ENCODE data around the gene PCDHB13.
"Not testable (repeated sequence)": the region's sequence is repeated elsewhere in the genome, so short reads cannot be mapped to it uniquely, and the experiment has no call there.

Gene PCDHB13

GRCh38 chr5:141208478-141208877 is 5.2 kb upstream of the PCDHB13 start, which contains the start of gene PCDHB12:
Gene PCDHB12, plus strand, starts transcription at chr5:141208719. Its CDS starts 189 bp downstream, at chr5:141208908.
- no peak for DNase-seq

DNA sequence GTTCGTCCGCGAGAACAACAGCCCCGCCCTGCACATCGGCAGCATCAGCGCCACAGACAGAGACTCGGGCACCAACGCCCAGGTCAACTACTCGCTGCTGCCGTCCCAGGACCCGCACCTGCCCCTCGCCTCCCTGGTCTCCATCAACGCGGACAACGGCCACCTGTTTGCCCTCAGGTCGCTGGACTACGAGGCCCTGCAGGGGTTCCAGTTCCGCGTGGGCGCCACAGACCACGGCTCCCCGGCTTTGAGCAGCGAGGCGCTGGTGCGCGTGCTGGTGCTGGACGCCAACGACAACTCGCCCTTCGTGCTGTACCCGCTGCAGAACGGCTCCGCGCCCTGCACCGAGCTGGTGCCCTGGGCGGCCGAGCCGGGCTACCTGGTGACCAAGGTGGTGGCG is 3.4 kb upstream of the PCDHB13 start:
- not testable (repeated sequence) for DNase-seq

DNA sequence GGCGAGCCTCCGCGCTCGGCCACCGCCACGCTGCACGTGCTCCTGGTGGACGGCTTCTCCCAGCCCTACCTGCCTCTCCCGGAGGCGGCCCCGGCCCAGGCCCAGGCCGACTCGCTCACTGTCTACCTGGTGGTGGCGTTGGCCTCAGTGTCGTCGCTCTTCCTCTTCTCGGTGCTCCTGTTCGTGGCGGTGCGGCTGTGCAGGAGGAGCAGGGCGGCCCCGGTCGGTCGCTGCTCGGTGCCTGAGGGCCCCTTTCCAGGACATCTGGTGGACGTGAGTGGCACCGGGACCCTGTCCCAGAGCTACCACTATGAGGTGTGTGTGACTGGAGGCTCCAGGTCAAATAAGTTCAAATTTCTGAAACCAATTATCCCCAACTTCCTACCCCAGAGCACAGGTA is 2.9 kb upstream of the PCDHB13 start:
- not testable (repeated sequence) for DNase-seq

DNA sequence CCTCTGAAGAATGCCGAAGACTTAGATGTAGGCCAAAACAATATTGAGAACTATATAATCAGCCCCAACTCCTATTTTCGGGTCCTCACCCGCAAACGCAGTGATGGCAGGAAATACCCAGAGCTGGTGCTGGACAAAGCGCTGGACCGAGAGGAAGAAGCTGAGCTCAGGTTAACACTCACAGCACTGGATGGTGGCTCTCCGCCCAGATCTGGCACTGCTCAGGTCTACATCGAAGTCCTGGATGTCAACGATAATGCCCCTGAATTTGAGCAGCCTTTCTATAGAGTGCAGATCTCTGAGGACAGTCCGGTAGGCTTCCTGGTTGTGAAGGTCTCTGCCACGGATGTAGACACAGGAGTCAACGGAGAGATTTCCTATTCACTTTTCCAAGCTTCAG is 864 bp downstream of the PCDHB13 start:
- DNase-seq = not testable (repeated sequence)

DNA sequence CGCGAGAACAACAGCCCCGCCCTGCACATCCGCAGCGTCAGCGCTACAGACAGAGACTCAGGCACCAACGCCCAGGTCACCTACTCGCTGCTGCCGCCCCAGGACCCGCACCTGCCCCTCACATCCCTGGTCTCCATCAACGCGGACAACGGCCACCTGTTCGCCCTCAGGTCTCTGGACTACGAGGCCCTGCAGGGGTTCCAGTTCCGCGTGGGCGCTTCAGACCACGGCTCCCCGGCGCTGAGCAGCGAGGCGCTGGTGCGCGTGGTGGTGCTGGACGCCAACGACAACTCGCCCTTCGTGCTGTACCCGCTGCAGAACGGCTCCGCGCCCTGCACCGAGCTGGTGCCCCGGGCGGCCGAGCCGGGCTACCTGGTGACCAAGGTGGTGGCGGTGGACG is 1.8 kb downstream of the PCDHB13 start:
- not testable (repeated sequence) for DNase-seq

- not testable (repeated sequence) for DNase-seq
Measured at GRCh38 chr5:141216035-141216434, 2.3 kb downstream of the PCDHB13 start.

DNA sequence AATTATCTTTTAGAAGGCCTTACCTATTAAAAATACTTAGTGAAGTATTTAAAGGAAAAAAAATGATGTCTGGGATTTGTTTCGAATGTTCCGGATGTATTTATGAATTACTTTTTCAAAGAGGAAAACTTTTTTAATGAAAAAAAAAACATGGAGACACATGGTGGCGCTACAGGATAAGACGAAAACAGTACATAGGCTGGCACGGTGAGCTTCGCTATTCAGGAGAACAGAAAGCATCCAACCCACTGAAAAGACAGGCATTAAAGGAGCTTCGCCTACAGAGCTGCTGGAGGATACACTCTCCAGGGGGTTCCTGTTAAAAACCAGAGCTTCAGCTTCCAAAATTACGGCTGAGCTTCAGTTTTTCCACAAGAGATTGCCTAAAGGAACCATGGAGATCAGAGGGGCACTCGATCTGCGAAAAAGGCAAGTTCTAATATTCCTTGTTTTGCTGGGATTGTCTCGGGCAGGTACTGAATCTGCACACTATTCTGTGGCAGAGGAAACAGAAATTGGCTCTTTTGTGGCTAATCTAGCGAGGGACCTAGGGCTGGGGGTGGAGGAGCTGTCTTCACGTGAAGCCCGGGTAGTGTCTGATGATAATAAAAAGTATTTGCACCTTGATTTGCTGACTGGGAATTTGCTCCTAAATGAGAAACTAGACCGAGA is 9.5 kb downstream of the PCDHB13 start, which contains the start of gene PCDHB14:
PCDHB14 (plus strand) TSS at position 232 of the 672 bp plus-strand sequence; CDS start at position 395, 163 bp downstream.
- no peak for DNase-seq

DNA sequence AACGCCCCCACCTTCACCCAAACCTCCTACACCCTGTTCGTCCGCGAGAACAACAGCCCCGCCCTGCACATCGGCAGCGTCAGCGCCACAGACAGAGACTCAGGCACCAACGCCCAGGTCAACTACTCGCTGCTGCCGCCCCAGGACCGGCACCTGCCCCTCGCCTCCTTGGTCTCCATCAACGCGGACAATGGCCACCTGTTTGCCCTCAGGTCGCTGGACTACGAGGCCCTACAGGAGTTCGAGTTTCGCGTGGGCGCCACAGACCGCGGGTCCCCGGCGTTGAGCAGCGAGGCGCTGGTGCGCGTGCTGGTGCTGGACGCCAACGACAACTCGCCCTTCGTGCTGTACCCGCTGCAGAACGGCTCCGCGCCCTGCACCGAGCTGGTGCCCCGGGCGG is 11.1 kb downstream of the PCDHB13 start:
- DNase-seq = not testable (repeated sequence)

- DNase-seq = not testable (repeated sequence)
Measured at GRCh38 chr5:141225421-141225820, 11.7 kb downstream of the PCDHB13 start.

- no peak for DNase-seq
Measured at GRCh38 chr5:141234109-141234667, 20.5 kb downstream of the PCDHB13 start.

- not testable (repeated sequence) for DNase-seq
Measured at GRCh38 chr5:141235922-141236321, 22.2 kb downstream of the PCDHB13 start.

GRCh38 chr5:141236516-141237313 is 23.0 kb downstream of the PCDHB13 start:
- DNase-seq = no peak

DNA sequence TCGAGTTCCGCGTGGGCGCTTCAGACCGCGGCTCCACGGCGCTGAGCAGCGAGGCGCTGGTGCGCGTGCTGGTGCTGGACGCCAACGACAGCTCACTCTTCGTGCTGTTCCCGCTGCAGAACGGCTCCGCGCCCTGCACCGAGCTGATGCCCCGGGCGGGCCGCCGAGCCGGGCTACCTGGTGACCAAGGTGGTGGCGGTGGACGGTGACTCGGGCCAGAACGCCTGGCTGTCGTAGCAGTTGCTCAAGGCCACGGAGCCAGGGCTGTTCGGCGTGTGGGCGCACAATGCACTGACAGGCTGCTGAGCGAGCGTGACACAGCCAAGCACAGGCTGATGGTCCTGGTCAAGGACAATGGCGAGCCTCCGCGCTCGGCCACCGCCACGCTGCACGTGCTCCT is 27.8 kb downstream of the PCDHB13 start:
- DNase-seq = no peak

GRCh38 chr5:141245250-141245717 is 31.6 kb downstream of the PCDHB13 start, which contains the start of gene PCDHB15:
Gene PCDHB15, plus strand, starts transcription at chr5:141245395. Its CDS starts 184 bp downstream, at chr5:141245579.
- DNase-seq = no peak

DNA sequence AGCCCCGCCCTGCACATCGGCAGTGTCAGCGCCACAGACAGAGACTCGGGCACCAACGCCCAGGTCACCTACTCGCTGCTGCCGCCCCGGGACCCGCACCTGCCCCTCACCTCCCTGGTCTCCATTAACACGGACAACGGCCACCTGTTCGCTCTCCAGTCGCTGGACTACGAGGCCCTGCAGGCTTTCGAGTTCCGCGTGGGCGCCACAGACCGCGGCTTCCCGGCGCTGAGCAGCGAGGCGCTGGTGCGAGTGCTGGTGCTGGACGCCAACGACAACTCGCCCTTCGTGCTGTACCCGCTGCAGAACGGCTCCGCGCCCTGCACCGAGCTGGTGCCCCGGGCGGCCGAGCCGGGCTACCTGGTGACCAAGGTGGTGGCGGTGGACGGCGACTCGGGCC is 33.3 kb downstream of the PCDHB13 start:
- DNase-seq = not testable (repeated sequence)

DNA sequence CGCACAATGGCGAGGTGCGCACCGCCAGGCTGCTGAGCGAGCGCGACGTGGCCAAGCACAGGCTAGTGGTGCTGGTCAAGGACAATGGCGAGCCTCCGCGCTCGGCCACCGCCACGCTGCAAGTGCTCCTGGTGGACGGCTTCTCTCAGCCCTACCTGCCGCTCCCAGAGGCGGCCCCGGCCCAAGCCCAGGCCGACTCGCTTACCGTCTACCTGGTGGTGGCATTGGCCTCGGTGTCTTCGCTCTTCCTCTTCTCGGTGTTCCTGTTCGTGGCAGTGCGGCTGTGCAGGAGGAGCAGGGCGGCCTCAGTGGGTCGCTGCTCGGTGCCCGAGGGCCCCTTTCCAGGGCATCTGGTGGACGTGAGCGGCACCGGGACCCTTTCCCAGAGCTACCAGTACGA is 33.7 kb downstream of the PCDHB13 start:
- DNase-seq = not testable (repeated sequence)

- DNase-seq = no peak
Measured at GRCh38 chr5:141250576-141250975, 36.9 kb downstream of the PCDHB13 start.

DNA sequence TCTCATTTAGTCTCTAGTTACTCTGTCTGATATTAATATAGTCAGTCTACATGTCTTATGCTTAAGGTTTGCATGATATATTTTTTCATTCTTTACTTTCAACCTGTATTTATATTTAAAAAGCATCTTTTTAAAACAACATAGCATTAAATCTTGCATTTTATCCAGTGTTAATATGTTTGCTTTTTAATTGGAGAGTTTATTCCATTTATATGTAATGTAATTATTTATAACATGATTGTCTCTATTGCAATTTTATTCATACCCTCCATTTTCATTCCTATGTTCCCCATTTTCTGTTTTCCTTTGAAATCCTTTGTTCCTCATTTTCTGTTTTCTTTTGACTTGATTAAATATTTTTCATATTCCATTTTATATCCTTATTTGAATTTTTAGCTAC is 44.7 kb downstream of the PCDHB13 start:
- no peak for DNase-seq

DNA sequence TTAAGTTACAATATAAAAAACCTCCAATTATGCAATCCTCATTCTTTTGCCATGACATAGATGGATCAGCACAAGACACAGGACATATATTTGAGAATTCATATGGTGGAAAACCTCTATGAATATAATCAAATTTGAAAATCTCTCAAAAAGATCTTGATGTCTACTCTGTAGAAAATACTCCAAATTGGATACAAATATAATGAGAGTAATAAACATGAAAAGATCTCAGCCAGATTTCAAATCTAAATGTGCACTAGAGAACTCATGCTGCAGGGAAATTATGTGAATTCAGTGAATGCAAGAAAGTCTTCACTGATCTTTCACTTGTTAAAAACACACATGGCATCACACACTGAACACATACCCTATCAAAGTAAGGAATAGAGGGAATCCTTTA is 45.2 kb downstream of the PCDHB13 start:
- no peak for DNase-seq

DNA sequence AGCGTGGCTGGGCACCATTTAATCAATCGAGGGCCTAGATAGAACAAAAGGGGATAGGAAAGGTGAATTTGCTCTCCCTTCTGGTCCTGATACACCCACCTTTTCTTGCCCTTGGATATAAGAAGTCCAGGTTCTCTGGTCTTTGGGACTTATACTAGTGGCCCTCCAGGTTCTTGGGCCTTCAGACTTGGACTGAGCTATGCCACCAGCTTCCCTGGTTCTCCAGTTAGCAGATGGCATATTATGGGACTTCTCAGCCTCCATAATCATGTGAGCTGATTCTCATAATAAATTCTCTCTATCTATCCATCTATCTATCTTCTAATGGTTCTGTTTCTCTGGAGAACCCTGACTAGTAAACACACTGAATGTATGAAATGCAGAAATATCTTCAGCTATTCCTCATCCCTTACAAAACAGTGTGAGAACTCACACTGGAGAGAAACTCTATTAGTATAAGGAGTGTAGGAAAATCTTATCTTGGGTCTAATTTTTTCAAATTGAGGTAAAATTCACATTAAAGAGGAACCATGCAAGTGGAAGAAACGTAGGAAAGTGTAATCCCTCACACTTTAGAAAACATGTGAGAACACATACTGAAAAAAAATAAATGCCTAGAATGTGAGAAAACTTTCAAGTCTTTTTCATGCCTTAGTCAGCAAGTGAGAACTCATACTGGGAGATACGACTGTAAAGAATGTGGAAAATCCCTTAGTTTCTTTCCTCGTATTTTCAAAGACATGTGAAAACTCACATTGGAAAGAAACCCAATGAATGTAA is 46.9 kb downstream of the PCDHB13 start:
- no peak for DNase-seq

- no peak for DNase-seq
Measured at GRCh38 chr5:141261238-141261546, 47.5 kb downstream of the PCDHB13 start.
